NCI-H2227 (cell line): ENCODE data around the gene SREBF1.

Experiments
- DNase-seq: peaks from one replicate; lab custom pipeline; 2025; ENCODE audit not compliant: unreplicated experiment; lab: John Stamatoyannopoulos, UW

SREBF1 gene

DNA sequence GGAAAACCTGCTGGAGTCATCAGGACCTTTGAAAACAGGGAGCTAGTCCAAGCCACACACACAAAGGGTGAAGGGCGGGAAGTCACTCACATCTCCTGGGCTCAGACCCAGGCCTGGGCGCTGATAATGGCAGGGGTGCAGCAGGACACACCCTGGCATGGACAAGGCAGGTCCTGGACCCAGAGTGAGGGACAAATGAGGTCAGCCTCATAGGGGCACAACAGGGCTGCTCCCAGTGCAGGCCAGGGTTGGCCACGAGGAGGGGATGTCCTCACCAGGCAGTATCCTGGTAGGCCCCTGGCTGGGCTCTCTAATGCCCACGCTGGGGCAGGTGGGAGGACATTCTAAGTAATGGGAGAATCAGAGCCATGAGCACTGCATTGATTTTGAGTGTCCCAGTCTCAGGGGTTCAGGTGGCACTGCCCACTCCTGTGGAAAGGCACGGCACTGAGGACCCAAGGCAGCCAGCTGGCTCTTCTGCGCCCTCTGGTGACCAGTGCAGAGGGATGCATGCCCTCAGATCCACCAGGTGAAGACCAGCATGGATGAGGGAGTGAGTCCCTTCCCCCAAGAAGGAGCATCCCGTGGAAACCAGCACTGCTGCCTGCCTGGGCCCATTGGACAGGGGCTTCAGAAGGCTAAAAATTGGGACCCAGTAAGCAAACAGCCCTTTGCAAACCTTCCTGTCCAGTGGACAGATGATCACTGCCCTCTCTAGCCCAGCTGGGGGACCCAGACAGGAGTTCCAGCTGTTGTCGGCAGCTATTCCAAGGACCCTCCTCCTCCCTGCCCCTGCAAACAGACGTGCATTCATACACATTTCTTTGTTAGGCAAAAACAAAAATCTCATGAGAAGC lies 23.4 kb upstream of the SREBF1 start:
- DNase-seq, result peak; percentile 63

DNA sequence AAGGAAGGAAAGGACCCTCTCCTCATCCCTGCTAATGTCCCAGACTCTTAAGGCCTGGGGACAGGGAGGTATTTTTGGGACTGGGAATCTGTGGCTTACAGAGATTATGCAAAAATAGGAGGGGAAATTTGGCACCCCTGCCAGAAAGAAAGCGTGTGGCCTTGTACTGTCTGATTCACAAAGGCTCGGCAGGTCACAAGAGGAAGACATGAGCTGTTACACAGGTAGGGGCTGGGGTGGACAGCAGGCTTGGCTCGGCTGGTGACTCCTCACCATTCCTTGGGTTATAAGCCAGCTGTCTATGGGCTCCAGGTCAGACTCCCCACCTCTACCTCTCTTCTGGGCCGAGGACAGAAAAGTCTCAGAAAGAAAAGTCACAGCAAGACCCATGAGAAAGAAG lies 20.7 kb upstream of the SREBF1 start:
- no peak for DNase-seq

- DNase-seq, result no peak
Measured at GRCh38 chr17:17856386-17856785, 19.6 kb upstream of the SREBF1 start.

GRCh38 chr17:17855976-17856375 lies 19.2 kb upstream of the SREBF1 start:
- no peak for DNase-seq

- DNase-seq, result no peak
Measured at GRCh38 chr17:17853811-17854447, 17.1 kb upstream of the SREBF1 start.

DNA sequence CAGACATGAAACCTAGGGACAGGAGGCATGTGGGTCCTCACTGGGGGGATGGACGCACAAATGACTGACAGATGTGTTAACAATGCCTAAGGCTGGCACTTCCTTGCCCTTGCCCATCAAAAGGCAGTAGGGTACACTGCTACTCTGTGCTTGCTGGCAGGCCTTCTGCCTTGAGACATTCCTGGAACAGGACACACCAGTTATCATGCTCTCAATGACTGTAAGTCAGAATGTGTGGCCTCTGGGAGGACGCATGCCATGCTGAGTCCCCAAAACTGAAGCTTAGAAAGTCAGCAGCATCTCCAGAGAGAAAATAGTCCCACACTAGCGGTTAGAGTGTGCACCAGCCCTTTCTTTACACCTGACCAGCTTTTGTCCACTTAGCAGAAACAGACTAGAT lies 16.1 kb upstream of the SREBF1 start:
- DNase-seq, result no peak

DNA sequence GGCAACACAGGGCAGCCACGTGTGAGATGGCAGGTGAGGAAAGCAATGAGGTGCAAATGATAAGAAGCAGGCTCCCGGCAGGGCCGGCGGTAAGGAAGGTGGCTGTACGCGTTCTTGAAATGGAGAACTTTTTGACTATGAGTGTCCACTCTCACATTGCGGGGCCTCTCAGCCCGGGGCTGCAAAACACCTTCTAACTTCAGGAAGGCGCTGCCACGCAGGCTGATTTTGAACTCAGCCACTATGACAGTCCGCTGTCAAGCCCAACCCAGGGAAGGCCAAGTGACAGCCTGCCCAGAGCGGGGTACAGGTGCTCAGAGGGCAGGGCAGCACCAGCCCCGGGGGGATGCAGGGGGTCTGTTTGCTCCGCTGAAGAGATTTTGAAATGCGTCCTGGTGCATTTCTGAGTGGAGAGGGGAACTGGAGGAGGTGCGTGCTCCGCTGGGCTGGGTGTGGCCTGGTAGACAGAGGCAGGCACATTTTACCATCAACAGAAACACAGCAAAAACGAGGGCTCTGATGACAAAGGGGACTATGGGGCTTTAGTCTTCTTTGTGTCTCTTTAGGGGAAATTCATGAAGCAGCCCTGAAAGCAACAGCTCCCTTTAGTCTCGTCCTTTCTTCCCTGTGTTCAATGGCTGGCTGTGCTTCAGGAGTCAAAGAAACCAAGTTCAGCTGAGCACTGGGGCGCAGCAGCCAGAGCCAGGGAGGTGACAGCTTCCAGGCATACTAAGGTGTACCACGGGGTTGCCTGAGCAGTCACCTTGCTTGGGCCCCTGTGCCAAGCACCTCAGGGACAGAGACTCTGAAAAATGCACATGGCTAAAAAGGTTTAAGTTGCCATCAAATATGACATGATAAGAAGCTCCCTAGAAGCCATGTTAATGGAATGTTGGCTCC lies 14.6 kb upstream of the SREBF1 start:
- no peak for DNase-seq

DNA sequence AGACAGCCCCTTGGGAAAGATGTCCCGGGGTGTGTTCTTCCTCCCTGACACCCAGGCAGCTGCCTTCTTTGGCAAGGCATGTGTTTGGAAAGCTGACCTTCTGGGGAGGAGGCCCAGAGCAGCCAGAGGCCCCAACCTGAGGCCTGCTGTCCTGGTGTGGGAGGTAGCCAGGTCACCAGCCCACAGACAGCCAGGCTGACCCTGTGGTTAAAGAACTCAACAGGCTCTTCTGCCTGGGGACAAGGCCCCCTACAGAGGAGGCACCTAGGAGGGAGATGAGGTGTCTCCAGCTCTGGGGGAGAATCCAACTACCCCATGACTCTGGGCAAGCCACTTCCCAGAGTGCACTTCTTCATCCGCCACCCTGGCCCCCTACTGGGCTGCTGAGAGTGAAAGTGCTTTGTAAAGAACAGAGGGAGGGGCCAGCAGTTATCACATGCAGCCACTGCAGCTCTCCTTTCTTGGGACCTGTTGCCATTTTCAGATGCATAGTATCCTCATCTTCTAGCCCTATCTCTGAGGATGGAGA lies 13.1 kb upstream of the SREBF1 start:
- peak; percentile 27 for DNase-seq

DNA sequence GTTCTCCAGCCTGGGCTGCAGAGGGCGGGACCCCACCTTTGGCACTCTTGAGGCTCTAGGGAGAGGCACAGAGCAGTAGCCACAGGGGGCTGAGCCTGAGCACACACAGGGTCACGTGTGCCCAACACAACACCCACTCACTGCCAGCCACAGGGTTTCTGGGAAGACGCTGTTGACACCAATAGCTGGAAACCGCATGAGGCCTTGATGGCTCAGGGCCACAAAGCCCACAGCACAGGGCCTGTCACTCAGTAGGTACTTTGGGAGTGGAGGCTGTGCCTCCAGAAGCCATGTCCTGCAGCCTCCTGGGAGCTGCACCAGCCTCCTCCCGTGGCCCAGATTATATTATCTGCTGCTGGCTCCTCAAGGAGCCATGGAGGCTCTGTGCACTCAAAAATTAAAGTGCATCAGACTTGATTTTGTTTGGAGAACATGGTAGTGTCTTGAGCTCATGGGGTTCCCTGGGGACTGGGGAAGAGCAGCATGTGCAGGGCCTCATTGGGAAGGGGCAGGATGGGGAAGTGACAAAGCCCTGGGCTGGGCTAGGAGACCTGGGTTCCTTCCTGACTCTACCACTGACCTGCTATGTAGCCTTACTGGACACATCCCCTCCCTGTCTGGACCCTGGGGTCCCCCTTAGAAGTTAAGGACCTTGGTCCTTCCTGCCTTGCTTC lies 12.5 kb upstream of the SREBF1 start:
- no peak for DNase-seq

- DNase-seq, result no peak
Measured at GRCh38 chr17:17848311-17849082, 11.7 kb upstream of the SREBF1 start.

- DNase-seq, result no peak
Measured at GRCh38 chr17:17847726-17848125, 10.9 kb upstream of the SREBF1 start.

- DNase-seq, result no peak
Measured at GRCh38 chr17:17847118-17847689, 10.4 kb upstream of the SREBF1 start.

DNA sequence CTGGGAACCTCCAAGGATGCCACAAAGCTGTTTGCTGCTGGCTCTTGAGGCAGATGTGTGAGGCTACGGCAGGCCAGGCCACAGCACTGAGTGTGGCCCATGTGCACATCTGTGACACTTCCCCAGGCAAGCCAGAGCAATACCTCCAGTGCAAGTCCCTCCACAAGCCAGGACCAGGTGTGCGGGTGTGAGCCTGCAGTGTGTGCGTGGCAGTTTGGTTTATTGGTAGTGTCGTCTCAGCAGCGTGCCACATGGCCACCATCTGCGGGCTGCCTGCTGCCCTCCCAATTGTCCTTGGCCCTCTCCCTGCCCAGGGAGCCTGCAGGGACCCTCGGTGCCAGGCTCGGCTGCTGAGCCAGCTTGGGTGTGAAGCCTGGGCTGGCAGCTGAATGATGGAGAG lies 9.9 kb upstream of the SREBF1 start:
- DNase-seq, result no peak

DNA sequence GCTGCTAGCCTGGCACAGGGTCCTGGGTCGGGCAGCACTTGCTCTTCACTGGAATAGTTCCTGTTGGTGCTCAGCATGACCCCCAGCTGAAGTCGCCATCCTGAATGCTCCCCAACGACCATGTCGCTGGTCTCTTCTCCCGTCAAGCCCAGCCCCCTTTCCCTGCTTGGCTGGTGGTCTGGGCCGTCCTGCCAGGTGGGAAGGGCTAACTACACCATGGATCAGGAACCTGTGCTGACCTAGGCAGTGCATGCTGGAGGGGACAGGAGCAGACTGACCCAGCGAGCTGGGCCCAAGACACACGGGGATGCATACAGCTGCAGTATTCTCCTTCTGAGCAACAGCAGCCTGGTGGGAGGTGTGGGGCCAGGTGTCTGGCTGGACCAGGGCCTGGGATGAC lies 9.2 kb upstream of the SREBF1 start:
- no peak for DNase-seq

DNA sequence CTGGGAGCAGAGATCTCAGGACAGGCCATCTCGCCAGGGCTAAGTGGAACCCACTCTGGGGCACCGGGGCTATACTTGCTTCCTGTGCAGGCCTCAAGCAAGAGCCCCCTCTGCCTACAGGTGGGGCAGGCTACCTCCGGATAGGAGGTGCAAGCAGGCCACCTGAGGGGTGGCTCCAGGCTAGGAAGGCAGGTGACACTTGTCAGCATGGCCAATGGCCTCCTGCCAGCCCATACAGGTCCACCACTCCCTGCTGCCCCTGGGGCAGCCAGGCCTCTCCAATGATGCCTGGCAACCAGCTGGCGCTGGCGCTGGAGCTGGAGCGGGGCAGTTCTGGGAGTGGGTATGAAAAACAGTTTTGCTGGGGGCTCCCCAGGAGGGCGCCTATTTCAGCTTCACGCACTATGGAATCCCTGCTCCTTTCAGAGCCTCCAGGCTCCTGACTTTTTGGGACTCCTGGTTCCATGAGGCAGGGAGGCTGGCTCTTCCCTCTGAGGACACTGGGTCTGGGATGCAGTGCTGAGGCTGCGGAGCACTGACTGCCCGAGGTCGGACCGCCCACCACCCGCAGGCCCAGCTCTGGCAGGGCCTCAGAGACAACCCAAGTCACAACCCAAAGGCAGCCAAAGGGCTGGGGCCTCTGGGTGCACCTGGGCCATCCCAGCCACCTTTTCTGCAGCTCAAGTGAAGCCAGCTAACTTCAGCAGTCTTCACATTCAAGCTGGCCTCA lies 8.4 kb upstream of the SREBF1 start:
- no peak for DNase-seq

DNA sequence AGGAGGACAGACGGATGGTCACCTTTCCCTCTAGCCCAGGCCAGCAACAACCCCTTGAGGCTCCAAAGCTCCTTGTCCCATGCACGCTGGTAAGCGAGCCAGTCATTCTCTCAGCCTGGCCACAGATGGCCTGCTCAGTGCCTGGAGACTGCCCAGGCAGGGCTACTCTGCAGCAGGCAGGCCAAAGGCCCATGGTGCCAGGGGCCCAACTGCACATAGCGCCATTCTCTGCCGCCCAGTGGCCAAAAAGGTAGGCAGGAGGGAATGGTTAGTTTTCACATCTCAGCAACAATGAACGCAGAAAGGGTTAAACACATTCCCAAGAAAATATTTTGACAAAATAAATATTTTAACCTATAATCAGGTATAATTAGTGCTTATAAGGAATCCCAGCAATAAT lies 7.7 kb upstream of the SREBF1 start:
- DNase-seq, result no peak

GRCh38 chr17:17844079-17844478 lies 7.3 kb upstream of the SREBF1 start:
- DNase-seq, result no peak

GRCh38 chr17:17843096-17843495 lies 6.3 kb upstream of the SREBF1 start:
- no peak for DNase-seq
